DMS79 (cell line): Measurements from ENCODE around the gene HIBCH.
"Not testable (repeated sequence)": the region's sequence is repeated elsewhere in the genome, so short reads cannot be mapped to it uniquely, and the experiment has no call there.

Experiments
- DNase-seq: peaks from one replicate; lab custom pipeline; 2025; lab: John Stamatoyannopoulos, UW

HIBCH gene

DNA sequence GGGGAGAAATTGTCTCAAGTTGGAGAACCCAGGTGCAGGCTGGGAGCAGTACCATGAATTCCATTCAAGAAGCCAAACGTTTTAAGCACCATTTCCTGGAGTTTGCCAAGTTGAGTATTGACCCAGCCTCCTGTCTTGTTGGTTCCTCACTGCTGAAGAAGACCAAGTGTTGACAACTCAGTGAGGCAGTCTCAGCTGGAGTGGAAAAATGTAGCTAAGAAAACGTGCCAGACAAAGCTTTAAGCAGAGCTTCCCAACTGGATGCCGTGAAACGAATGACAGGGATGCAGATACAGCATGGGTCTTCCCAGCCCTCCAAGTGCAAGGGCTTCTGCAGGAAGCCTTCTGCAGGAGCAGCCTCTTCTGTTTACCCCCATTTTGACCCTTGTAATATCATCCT, 23.0 kb upstream of the HIBCH start:
- DNase-seq = no peak

DNA sequence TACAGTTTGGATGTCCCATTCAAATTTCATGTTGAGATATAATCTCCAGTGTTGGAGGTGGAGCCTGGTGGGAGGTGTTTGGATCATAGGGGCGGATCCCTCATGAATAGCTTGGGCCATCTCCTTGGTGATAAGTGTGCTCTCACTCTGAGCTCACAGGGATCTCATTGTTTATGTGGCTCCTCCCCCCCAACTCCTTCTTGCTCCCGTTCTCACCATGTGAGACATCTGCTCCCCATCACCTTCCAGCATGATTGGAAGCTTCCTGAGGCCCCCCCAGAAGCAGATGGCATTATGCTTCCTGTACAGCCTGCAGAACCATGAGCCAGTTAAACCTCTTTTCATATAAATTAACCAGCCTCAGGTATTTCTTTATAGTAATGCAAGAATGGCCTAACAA, 20.7 kb upstream of the HIBCH start:
- DNase-seq = no peak

- no peak for DNase-seq
These were observed 19.8 kb upstream of the HIBCH start for GRCh38 chr2:190339394-190339793.

GRCh38 chr2:190338453-190338852, 18.8 kb upstream of the HIBCH start:
- no peak for DNase-seq

DNA sequence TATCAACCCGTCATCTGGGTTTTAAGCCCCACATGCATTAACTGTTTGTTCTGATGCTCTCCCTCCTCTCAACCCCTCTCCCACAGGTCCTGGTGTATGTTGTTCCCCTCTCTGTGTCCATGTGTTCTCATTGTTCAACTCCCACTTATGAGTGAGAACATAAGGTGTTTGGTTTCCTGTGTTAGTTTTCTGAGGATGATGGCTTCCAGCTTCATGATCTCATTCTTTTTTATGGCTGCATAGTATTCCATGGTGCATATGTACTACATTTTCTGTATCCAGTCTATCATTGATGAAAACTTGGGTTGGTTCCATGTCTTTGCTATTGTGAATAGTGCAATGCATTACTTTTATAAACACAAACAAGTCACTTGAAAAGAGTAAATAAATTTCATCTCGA, 16.8 kb upstream of the HIBCH start:
- DNase-seq = no peak

- not testable (repeated sequence) for DNase-seq
These were observed 16.0 kb upstream of the HIBCH start for GRCh38 chr2:190335584-190335983.

DNA sequence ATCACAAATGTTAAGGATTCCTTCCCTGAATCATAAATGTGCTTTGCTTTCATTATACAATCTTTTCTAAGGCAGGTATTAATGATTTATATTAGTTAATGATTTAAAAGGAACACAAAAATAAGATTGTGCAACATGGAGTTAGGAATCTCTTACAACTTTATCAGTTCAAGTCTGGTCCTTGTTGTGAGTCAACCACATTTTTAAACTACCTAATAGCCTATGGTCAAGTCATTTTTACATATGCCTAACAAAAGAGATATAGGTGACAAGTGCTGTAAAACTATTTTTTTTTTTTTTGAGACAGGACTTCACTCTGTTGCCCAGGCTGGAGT, 15.6 kb upstream of the HIBCH start:
- DNase-seq = no peak

DNA sequence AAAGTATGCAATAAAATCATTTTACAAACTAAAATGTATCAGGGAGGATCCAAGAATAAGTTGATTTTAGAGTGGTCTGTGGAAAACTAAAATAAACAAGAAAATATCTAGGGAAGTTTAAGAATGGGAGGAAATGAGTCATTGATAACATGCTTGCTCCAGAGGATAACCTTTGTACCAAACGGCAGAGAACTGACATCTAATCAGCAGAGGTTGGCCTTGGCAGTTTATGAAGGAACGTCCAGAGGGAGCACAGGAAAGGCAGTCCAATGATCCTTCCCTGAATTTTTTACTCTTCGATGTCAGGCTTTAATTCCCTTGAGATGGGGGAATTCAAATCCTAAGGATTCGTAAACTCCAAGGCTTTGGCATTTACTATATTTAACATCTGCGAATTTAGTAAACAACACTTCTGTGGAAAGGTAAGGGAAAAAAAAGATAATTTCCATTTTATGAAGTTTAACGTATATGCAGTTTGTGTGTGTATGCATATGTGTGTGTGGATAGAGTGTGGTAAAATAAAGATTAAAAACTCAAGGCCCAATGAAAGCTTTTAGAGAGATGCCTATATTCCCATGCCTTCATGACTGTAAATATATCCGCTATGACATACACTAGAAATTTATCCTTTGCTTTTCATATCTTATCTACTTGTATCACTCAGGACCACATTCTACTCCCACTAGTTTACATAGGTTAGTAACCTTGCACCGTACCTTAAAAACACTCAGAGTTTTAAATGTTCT, 15.0 kb upstream of the HIBCH start:
- DNase-seq = no peak

- no peak for DNase-seq
These were observed 14.3 kb upstream of the HIBCH start for GRCh38 chr2:190333928-190334327.

GRCh38 chr2:190333395-190333794, 13.8 kb upstream of the HIBCH start:
- no peak for DNase-seq

DNA sequence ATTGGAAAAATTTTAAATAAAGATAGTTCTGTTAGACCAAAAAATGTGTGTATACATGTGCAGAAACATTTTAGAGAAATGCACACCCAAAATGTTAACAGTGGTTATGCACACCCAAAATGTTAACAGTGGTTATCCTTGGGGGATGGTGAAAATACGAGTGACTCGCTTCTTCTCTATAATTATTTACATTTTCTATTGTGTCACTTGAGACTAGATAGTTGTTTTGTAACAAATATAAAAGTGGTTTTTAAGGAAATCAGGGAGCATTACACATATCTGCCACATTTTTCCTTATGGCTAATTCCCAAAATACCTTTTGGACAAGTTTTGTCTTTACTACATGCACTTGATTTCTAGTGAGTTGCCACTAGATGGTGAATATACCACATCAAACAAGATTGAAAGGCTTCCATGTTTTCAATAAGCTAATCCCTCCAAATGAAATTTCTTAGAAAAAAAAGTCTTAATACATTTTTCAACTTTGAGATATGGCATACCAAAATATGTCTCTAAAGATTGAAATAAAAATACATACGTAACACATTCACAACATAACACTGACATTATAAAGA, 9.0 kb upstream of the HIBCH start:
- no peak for DNase-seq

GRCh38 chr2:190327867-190328572, 8.4 kb upstream of the HIBCH start:
- no peak for DNase-seq

DNA sequence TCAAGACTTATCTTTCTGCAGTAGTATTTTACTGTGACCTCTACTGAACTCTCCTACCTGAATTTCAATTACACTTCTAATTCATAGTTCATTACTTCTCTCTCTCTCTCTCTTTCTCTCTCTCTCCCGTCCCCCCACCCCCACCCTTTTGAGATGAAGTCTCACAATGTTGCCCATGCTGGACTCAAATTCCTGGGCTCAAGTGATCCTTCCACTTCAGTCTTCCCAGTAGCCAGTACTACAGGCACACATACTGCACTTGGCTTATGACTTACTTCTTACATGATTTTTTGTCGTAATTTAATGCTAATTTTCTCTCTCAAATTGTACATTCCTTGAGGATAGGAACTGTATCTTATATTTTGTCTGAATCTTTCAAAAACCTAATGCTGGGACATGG, 6.0 kb upstream of the HIBCH start:
- DNase-seq = no peak

DNA sequence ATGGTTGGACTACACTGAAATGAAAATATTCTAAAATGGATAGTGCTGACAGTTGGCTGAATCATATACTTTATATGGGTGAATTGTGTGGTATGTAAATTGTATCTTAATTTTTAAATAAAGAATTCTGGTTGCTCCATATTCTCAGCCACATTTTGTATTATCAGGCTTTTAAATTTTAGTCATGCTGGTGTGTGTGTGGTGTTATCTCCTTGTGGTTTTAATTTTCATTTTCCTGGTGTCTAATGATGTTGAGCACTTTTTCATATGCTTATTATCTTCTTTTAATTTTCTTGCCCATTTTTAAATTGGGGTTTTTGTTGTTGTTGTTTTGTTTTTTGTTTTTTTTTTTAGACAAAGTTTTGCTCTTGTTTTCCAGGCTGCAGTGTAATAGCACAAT, 3.8 kb upstream of the HIBCH start:
- no peak for DNase-seq

DNA sequence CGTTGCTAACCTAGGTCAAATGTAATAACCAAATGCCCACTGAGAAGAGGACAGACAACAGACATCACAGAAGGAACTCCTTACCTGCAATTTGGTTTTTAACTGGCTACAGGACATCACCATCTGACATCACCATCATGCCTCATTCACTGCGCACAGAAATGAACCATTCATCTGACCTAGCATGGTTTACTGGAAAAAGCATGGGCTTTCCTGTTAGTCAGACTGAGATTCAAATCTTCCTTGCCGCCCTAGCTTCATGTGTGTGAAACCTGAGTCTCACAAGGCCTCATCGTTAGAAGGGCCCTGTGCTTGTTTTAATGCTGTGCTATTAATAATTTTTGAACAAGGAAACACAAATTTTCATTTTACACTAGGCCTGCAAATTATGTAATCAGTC, 1.1 kb upstream of the HIBCH start:
- no peak for DNase-seq

DNA sequence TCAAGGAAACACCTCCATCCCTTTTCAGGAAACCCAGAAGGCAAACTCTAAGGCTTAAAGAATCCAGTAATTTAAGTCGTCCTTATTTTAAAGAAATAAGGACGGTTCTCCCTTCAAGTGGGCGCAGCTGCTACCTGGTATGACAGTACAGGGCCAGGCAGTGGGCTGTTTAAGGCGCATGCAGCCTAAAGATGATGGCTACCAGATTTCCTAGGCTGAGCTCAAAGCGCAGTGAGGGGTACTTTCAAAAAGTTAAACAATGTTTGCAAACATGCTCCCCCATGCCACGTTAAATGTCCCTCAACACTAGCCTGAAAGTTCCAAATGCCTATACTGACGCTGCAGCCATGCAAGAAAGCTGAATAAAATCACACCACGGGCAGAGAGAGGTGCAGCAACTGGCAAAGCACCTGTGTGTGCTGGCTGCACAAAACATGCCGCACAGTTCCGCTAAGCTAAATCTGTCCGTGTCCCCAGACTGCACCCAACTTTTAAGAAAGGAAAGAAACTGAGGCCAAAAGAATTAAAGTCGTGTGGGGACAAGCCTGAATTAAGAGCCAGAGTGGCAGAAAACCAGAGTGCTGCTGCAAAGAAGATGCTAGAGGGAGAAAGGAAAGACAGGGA, 583 bp downstream of the HIBCH start:
- no peak for DNase-seq

DNA sequence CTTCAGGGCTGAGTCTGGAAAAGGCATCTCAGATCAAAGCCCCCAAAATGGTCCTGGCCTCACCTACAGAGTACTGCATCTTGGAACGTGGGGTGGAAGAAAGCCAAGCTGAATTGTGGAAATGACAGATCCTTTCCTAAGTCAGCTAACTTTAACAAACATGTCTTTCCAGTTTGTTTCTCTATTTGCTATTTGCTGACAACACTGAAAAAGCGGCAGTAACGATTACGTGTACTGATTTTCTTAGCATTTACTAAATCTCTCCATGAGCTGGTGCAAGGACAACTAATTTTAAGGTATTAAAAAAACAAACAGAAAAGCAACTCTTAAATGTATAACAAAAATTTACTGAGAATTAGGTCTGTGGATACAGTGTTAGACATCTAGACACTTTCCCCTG, 1.1 kb downstream of the HIBCH start:
- DNase-seq = no peak

GRCh38 chr2:190315273-190315672, 4.4 kb downstream of the HIBCH start:
- DNase-seq = peak; percentile 25

GRCh38 chr2:190313880-190314279, 5.7 kb downstream of the HIBCH start:
- no peak for DNase-seq

DNA sequence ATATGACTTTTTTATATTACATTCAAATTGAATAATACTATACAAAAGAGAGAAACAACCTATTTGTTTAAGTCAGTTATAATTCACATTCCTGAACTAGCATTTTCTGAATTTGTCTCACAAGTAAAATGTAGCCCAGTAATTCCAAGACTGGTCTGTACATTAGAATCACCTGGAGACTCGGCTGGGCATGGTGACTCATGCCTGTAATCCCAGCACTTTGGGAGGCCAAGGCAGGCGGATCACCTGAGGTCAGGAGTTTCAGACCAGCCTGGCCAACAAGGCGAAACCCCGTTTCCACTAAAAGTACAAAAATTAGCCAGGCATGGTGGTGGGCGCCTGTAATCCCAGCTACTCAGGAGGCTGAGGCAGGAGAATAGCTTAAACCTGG, 7.0 kb downstream of the HIBCH start:
- not testable (repeated sequence) for DNase-seq

GRCh38 chr2:190311893-190312634, 7.6 kb downstream of the HIBCH start:
- no peak for DNase-seq

- DNase-seq = no peak
These were observed 11.6 kb downstream of the HIBCH start for GRCh38 chr2:190308031-190308430.
